ENCODE results near the gene NWD2. TPM values are rescaled to one million over a fixed set of nuclear protein-coding genes. Genes with fewer than 3 reads are reported as not detected.

The NWD2 gene
- total and polyA plus RNA-seq, 7 donors, result 0.01 to 0.03 TPM; not detected in 5

- TF ChIP-seq CTCF (IDR thresholded peaks at IDR 0.05), result no peak
- no peak for ATAC-seq
- Histone ChIP-seq H3K36me3 (ENCODE audit: insufficient read depth in 1 of 2, low read depth in 1 of 2) (no peaks in the 10 kb centered on the region), H3K4me3 (no peak overlapping the region), H3K4me1 (no peaks in the 10 kb centered on the region), H3K27me3 (ENCODE audit: insufficient read depth in 3 of 3, low read length in 2 of 3) (no peaks in the 10 kb centered on the region), H3K9me3 (no peaks in the 10 kb centered on the region), H3K27ac (no peak overlapping the region)
- intact Hi-C loops (cut with DNase I), result no loop called here
- no peak for DNase-seq
- WGBS, 3 donors, result 62 to 66% (median 66%) methylated on average over 1 of the region's 1 CpG
These were observed 12.2 kb upstream of the NWD2 start for GRCh38 chr4:37232315-37232714.

GRCh38 chr4:37236165-37236564 is 8.4 kb upstream of the NWD2 start:
- H3K4me1 ChIP-seq, result no peaks in the 10 kb centered on the region
- TF ChIP-seq CTCF (IDR thresholded peaks at IDR 0.05), result no peak
- 74 to 80% (median 78%) methylated on average over 2 of the region's 2 CpGs for WGBS, 3 donors
- DNase-seq, result no peak
- no peaks in the 10 kb centered on the region for H3K27me3 ChIP-seq (ENCODE audit: insufficient read depth in 3 of 3, low read length in 2 of 3)
- intact Hi-C loops (cut with DNase I), result no loop called here
- no peaks in the 10 kb centered on the region for H3K9me3 ChIP-seq
- H3K36me3 ChIP-seq (ENCODE audit: insufficient read depth in 1 of 2, low read depth in 1 of 2), result no peaks in the 10 kb centered on the region
- ATAC-seq, result no peak
- no peak overlapping the region for H3K4me3 ChIP-seq
- H3K27ac ChIP-seq, result no peak overlapping the region

- DNase-seq, result no peak
- Histone ChIP-seq H3K9me3 (no peaks in the 10 kb centered on the region), H3K4me3 (no peak overlapping the region), H3K36me3 (ENCODE audit: insufficient read depth in 1 of 2, low read depth in 1 of 2) (no peaks in the 10 kb centered on the region), H3K4me1 (no peaks in the 10 kb centered on the region), H3K27ac (no peak overlapping the region), H3K27me3 (ENCODE audit: insufficient read depth in 3 of 3, low read length in 2 of 3) (peaks cover 0 to 40% (median 16%) of the 10 kb centered on the region in 3 donors)
- intact Hi-C loops (cut with DNase I), result no loop called here
- no peak for TF ChIP-seq CTCF (IDR thresholded peaks at IDR 0.05)
- no peak for ATAC-seq
These were observed 2.9 kb upstream of the NWD2 start for GRCh38 chr4:37241647-37242046.

GRCh38 chr4:37243051-37243450 is 1.5 kb upstream of the NWD2 start:
- no peaks in the 10 kb centered on the region for H3K9me3 ChIP-seq
- intact Hi-C loops (cut with DNase I), result no loop called here
- DNase-seq (no peak), ATAC-seq (no peak)
- no peak for TF ChIP-seq CTCF (IDR thresholded peaks at IDR 0.05)
- no peak overlapping the region for H3K27ac ChIP-seq
- no peaks in the 10 kb centered on the region for H3K36me3 ChIP-seq (ENCODE audit: insufficient read depth in 1 of 2, low read depth in 1 of 2)
- WGBS, 3 donors, result 24 to 29% (median 27%) methylated on average over 5 of the region's 5 CpGs
- H3K27me3 ChIP-seq (ENCODE audit: insufficient read depth in 3 of 3, low read length in 2 of 3), result peaks cover 0 to 46% (median 16%) of the 10 kb centered on the region in 3 donors
- no peaks in the 10 kb centered on the region for H3K4me1 ChIP-seq
- H3K4me3 ChIP-seq, result no peak overlapping the region

Measured in psoas muscle (tissue), 8 donors.